Germinal center (tissue), 1 donor: ENCODE data around the gene FGF8.

ENCODE experiments used
- DNase-seq: peaks from one replicate; pipeline ENCODE4 v3.0.0; 2012; ENCODE audit warnings: mixed read lengths, low spot score

The FGF8 gene

GRCh38 chr10:101781984-101782810 is 6.3 kb upstream of the FGF8 start:
- DNase-seq: no peak

DNA sequence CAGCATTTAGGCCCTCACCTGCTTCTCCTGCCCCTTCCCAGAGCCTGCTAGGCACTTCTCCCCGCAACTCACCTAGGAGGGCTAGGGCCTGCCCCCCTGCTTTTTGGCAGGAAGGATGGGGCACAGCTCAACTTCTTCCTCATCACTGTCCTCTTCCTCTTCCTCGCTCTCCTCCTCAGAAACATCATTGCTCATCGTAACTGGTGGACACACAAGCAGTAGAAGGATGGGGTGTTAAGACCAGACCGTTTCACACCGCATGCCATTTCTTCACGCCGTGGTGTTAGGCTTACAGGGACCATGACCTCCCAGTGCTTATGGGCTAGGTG is 5.7 kb upstream of the FGF8 start:
- DNase-seq: no peak

DNA sequence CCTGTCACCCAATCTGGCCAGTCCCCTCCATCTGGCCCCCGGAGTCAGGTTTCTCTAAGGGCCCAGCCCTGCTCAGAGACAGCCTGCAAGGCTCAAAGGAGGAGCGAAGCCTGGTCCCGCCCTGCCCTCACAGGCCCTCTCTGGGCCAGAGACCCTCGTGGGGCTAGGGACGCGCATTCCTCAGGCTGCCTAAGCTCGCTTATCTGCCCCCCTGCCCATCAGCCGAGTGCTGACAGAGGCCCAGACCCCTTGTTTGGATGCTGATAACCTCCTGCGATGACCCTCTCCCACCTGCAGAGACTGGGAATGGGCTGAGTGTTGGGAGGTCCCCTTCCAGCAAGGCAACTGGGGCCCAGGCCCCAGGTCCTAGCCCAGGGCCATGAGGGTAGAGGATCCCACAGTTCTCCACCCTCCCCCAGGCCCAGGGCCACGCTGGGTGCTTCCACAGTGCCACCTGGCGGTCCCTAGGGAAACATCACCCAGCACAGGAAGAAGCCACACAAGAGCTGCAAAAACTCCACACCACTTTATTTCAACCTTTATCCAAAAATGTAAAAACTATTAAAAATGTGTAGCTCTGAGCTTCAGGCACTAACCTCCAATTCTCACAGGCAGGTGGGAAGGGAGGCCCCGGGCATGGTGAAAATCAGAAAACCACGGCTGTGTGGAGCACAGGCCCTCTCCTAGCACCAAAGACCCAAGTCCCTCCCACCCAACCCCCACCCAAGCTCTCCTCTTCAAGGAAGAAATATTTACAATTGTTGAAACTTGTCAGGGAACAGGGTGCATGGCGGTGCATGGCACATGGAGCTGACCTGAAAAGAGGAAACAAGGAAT is 5.1 kb upstream of the FGF8 start:
- DNase-seq: peak; percentile 87

- peak; percentile 17 for DNase-seq
These were observed 4.4 kb upstream of the FGF8 start for GRCh38 chr10:101780187-101780817.

DNA sequence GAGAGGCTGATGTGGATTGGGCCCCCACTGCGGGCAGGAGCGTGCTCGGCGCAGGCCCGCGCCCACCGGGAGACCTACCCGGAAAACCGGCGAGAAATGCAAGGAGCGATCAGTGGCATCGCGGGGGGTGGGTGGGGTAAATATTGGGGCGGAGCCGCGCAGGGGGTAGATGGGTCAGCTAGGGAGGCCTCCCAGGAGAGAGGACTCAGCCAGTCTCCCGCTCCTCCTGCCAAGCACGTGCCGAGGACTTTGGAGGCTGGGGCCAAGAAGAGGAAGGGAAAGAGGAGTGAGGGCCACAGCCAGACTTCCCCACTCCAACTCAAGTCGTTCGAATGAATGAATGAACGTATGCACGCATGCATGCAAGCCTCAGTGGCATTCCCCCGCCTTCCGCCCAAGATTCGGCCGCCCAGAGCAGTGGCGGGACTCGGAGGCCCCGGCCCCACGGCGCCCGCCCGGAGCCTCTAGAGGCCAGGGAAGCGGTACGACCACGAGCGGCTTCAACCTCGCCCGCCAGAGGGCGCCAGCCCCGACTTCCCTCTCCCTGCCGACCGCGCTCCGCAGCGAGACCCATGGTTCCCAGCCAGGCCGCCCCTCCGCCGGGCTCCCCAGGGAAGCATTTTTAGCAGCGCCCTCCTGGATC is 3.8 kb upstream of the FGF8 start:
- peak; percentile 85 for DNase-seq

GRCh38 chr10:101778781-101779543 is 3.0 kb upstream of the FGF8 start:
- peak; percentile 72 for DNase-seq

GRCh38 chr10:101778151-101778780 is 2.4 kb upstream of the FGF8 start:
- DNase-seq: no peak

DNA sequence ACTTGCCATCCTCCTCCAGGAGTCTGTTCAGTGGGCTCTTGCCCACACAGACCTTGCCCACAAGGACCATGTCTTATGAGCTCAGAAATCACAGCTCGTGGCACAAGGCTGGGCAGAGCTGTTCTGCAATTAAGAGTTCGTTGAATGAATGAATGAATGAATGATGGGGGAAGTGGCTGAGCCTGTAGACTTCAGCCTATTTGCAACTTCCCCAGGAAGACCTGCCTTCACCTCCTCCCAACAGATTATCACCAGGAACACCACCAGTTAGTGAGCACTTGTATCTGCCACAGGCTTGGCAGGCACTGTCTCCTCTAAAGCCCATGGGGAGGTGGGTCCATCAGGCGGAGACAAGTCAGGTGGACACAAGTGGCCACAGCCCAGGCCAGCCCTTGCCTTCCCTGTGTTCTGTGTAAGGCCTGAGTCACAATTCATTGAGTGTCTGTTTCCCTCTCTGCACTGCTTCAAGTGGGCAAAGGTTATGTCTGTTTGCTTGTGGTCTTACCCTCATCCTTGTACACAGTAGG is 1.8 kb upstream of the FGF8 start:
- DNase-seq: no peak

- no peak for DNase-seq
These were observed 375 bp upstream of the FGF8 start for GRCh38 chr10:101776161-101776817.

- DNase-seq: no peak
These were observed 1.2 kb downstream of the FGF8 start for GRCh38 chr10:101774589-101775272.

DNA sequence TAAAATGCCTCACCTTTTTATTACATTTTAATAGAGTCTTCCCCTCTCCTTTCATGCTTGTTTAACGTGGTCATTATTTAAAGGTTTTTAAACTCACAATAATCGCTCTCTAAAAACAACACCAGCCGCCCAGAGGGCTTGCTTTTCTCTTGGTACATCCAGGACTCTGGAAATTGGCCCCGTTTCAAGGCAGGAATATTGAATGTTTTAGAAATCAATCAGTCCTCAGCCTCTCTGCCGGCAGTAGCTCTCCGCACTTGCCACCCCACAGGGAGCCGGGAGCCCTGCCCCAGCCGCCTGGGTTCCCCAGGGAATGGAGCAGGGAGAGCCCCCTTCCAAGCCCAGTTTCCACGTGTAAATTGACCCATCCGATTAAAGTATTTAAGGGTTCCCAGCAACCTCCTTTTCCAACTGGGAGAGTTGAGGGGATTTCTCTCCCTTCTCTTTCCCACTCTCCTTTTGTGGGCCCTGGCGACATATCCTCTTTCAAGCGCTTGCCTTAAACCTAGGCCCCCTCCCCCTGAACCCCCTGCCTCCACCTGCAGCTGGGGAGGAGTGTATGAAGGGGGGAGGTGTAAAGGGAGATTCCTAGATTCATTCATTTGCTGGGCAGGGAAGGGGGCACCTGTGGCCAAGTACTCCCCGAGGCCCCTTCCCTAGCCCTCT is 1.9 kb downstream of the FGF8 start:
- no peak for DNase-seq

DNA sequence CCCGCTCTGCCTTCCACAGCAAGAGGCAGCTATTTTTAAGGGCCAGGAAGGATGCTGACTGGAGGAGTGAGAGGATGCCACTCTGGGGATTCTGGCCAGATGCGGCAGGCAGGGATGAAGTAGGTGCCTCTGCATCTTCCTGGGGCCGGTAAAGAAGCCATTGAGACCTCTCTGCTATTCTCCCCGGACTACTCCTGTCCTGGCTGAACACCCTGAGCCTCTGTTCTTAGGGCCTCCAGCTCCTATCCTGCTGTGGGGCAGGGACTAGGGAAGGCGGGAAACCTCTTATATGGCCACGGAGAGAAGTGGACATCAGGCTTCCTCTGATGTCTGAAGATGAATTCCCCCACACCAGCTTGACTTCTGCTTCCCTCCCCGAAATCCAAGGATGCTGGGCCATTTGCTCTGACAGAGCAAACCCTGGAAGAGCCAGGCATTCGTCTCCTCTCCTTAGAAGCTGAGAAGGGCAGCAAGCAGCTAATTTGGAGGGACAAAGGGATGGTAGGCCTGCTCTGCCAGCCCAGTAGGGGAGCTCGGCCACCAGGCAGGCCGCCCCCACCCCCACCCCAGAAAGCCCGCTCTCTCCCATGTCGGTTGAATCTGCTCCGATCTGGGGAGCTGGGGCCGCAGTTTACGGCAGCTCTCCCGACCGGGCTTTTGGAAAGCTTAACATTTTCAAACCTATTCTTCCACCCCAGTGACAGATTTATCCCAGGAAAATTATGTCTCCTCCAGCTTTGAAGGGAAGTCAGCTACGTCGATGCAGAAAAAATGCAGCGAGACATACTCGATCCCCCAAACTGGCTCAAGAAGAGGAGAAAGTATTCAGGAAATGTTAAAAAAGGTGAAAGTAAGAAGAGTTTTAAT is 2.8 kb downstream of the FGF8 start:
- DNase-seq: no peak

- DNase-seq: no peak
These were observed 3.7 kb downstream of the FGF8 start for GRCh38 chr10:101772017-101772894.

DNA sequence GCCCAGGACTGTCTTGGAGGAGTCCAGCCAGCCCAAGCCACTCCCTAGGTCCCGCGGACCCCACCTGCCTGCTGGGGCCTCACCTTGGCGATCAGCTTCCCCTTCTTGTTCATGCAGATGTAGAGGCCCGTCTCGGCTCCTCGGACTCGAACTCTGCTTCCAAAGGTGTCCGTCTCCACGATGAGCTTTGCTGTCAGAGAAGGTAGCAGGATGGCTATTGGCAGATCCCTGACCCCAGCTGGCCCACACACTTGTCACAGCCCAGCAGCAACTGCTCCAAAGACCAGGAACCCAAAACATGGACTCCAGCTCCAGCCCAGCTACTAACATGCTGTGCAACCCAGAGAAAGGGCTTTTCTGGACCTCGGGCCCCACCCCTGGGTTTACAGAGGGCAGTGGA is 4.5 kb downstream of the FGF8 start:
- DNase-seq: no peak

GRCh38 chr10:101770331-101771215 is 5.3 kb downstream of the FGF8 start:
- no peak for DNase-seq

DNA sequence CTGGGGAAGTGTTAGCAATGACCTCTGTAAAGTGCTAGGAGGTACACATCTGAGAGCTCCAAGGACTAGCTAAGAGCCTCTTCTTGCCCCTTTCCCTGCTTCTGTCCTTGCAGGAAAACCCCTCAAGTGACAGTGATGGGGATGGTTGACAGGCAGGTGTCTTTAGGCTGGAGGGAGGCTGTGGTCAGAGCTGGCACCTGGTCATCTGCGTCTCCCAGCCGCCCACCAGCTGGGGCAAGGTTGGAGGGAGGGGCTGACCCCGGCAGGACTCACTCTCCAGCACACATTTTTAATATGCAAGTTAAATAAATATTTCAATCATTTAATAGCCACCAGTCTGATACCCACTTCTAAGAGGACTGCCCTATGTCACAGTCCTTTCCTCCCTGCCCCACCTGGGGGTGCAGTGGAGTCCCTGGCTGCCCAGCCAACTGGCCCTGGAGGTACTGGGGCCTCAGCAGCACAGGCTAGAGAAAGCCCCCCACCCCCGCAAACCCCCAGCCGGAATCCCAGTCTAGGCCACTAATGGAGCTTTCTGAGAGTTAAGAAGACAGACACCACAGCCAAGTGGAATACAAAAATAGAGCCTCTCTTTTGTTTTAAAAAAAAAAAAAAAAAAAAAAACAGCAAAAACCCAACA is 6.3 kb downstream of the FGF8 start:
- no peak for DNase-seq
